MCF 10A (cell line): ENCODE measurements around the gene CPSF4L. TPM values are rescaled to one million over a fixed set of nuclear protein-coding genes. Genes with fewer than 3 reads are reported as not detected.

Source experiments
- BruUV-seq: library from RNA; stranded (reverse); fragments of 400-500 nt; replicated peaks from 2 replicates; lab custom pipeline; 2021; lab: Mats Ljungman, UMichigan
- CTCF ChIA-PET: fragments of 300-600 bp; sonication (Branson Sonifier 250); formaldehyde crosslinking; extraction: SDS; loops from one replicate; lab custom pipeline; 2021; ENCODE audit warnings: antibody characterized with exemption, inconsistent platforms; lab: Yijun Ruan, JAX
- POLR2A ChIA-PET: fragments of 300-600, 350-650 bp; sonication (Branson Sonifier 250); formaldehyde crosslinking; extraction: SDS; loops from one replicate; lab custom pipeline; 2020; ENCODE audit warnings: antibody characterized with exemption, inconsistent platforms; lab: Yijun Ruan, JAX
- DNase-seq: peaks from one replicate; pipeline ENCODE4 v3.0.0-alpha.2; 2018; ENCODE audit not compliant: unreplicated experiment
- H3K27ac Mint-ChIP-seq: one replicate; pipeline ENCODE4 v1.8.0; 2022; ENCODE audit warnings: mild to moderate bottlenecking, low read depth, mixed read lengths; ENCODE audit not compliant: unreplicated experiment
- H3K27me3 Mint-ChIP-seq: one replicate; pipeline ENCODE4 v1.8.0; 2022; ENCODE audit warnings: mixed read lengths; ENCODE audit not compliant: insufficient read depth, unreplicated experiment
- H3K36me3 Mint-ChIP-seq: one replicate; pipeline ENCODE4 v1.8.0; 2022; ENCODE audit warnings: mild to moderate bottlenecking, moderate library complexity, mixed read lengths; ENCODE audit not compliant: insufficient read depth, unreplicated experiment
- H3K4me1 Mint-ChIP-seq: one replicate; pipeline ENCODE4 v1.8.0; 2022; ENCODE audit warnings: mixed read lengths; ENCODE audit not compliant: insufficient read depth, unreplicated experiment
- H3K4me3 Mint-ChIP-seq: one replicate; pipeline ENCODE4 v1.8.0; 2022; ENCODE audit warnings: mild to moderate bottlenecking, moderate library complexity, mixed read lengths; ENCODE audit not compliant: unreplicated experiment
- H3K9me3 Mint-ChIP-seq: one replicate; pipeline ENCODE4 v1.8.0; 2022; ENCODE audit warnings: mixed read lengths; ENCODE audit not compliant: unreplicated experiment
- CTCF ChIP-seq: fragments of 200-600 bp; IDR thresholded peaks from one replicate; pipeline ENCODE4 v1.8.0; 2022; ENCODE audit warnings: antibody characterized with exemption, mild to moderate bottlenecking; ENCODE audit not compliant: unreplicated experiment
- intact Hi-C: fragments of 100-400 bp; cut with micrococcal nuclease; formaldehyde crosslinking; loops from 2 replicates; pipeline ENCODE4 v1.14.1; 2022
- total RNA-seq: library from RNA; stranded (reverse); gene quantifications from 2 replicates; pipeline ENCODE4 v1.2.3, GENCODE V29; 2022

Gene CPSF4L
- total RNA-seq, 1 experiment from 2014 or later = not detected

- ChIA-PET POLR2A (interaction anchor here (1.4 to 2.4 kb wide), 3 partner anchors 8 to 30 kb away, joined by 4 to 7 read pairs (median 5); a partner anchor contains a TSS), CTCF (interaction anchor here (0.6 to 0.7 kb wide), 2 partner anchors 51 to 667 kb away, joined by 3 to 4 read pairs; no protein-coding TSS in a partner anchor)
- intact Hi-C loops = no loop called here
- H3K27me3 Mint-ChIP-seq = no peaks in the 10 kb centered on the region
- H3K9me3 Mint-ChIP-seq = no peaks in the 10 kb centered on the region
- no peak overlapping the region for H3K27ac Mint-ChIP-seq
- peaks cover 28% of the 10 kb centered on the region for H3K36me3 Mint-ChIP-seq
- no TSS peak for BruUV-seq
- peaks cover 33% of the 10 kb centered on the region for H3K4me1 Mint-ChIP-seq
- no peak overlapping the region for H3K4me3 Mint-ChIP-seq
- no peak for TF ChIP-seq CTCF
- no peak for DNase-seq
Measured at GRCh38 chr17:73223626-73224230, 38.0 kb downstream of the CPSF4L start.

DNA sequence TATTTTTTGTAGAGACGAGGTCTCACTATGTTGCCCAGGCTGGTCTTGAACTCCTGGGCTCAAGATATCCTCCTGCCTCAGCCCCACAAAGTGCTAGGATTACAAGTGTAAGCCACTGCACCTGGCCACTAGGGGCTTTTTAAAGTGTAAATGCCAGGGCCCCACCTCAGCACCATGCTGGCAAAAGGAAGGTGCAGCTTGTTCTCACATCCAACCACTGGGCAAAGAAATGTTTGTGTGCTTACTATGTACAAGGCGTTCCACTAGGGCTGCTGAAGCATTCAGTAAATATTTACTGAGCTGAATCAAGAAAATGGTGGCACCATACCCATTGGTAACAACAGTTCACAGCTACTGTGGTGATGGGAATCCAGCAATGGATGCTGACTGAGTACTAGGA is 46.2 kb downstream of the CPSF4L start:
- Mint-ChIP-seq H3K4me3 (no peak overlapping the region), H3K36me3 (peaks cover 49% of the 10 kb centered on the region), H3K4me1 (peaks cover 13% of the 10 kb centered on the region), H3K27me3 (no peaks in the 10 kb centered on the region), H3K9me3 (no peaks in the 10 kb centered on the region), H3K27ac (no peak overlapping the region)
- intact Hi-C loops = no loop called here
- no TSS peak for BruUV-seq
- no peak for TF ChIP-seq CTCF
- ChIA-PET POLR2A (interaction anchor here (1.9 kb wide), 2 partner anchors 13 to 17 kb away, joined by 4 to 5 read pairs; a partner anchor contains a TSS), CTCF (interaction anchor here (0.6 to 1.6 kb wide), 4 partner anchors 11 to 103 kb away, joined by 3 to 5 read pairs (median 3); no protein-coding TSS in a partner anchor)
- DNase-seq = no peak

DNA sequence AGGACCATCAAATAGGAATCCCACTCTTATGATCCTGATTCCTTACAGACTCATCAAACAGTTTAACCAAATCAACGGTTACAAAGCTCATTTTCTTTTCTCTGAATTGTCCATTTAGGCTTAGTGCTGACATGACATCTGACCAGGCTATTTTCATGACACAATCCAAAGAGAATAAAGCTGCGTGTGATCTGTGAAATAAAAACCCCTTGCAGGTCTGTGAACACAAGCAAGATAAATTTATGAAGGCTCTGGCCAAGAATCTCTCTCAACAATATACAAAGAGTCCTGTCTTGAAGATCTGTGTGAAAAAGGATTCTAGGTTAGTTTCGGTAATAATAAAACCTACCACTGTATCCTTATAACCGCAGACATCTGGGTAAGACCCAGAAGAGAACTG is 46.8 kb downstream of the CPSF4L start:
- H3K4me1 Mint-ChIP-seq = peaks cover 13% of the 10 kb centered on the region
- no peak for DNase-seq
- no peak overlapping the region for H3K27ac Mint-ChIP-seq
- TF ChIP-seq CTCF = no peak
- no peaks in the 10 kb centered on the region for H3K9me3 Mint-ChIP-seq
- peaks cover 52% of the 10 kb centered on the region for H3K36me3 Mint-ChIP-seq
- BruUV-seq = no TSS peak
- H3K4me3 Mint-ChIP-seq = no peak overlapping the region
- intact Hi-C loops = no loop called here
- POLR2A ChIA-PET = interaction anchor here (0.8 to 1.9 kb wide), 3 partner anchors 9 to 18 kb away, joined by 4 to 5 read pairs (median 5); a partner anchor contains a TSS
- CTCF ChIA-PET = interaction anchor here (0.6 to 1.6 kb wide), 3 partner anchors 11 to 523 kb away, joined by 3 to 5 read pairs (median 5); no protein-coding TSS in a partner anchor
- H3K27me3 Mint-ChIP-seq = no peaks in the 10 kb centered on the region

DNA sequence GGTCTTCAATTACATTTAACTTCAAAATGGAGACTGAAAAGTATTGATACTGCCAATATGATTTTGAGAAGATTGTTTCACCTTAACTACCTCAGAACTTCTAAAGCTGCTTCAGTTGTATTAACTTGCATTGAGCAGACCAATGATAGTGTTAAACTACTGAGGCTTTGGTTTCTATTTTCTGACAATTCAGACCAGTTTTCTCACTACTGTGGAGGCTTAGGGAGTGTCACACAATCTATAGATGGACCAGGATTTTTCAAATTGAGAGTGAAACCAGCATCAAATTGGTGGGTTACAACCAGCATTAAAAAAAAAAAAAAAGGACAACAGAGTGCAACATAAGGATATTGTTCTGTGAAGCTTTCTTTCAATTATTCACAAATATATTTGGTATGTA is 47.7 kb downstream of the CPSF4L start:
- intact Hi-C loops = no loop called here
- H3K27me3 Mint-ChIP-seq = no peaks in the 10 kb centered on the region
- BruUV-seq = no TSS peak
- H3K4me3 Mint-ChIP-seq = no peak overlapping the region
- H3K36me3 Mint-ChIP-seq = peaks cover 54% of the 10 kb centered on the region
- H3K9me3 Mint-ChIP-seq = no peaks in the 10 kb centered on the region
- POLR2A ChIA-PET = interaction anchor here (0.8 to 1.9 kb wide), 3 partner anchors 10 to 19 kb away, joined by 4 to 5 read pairs (median 5); a partner anchor contains a TSS
- CTCF ChIA-PET = interaction anchor here (0.6 to 1.6 kb wide), 2 partner anchors 41 to 156 kb away, joined by 3 to 5 read pairs; no protein-coding TSS in a partner anchor
- no peak for DNase-seq
- TF ChIP-seq CTCF = no peak
- H3K27ac Mint-ChIP-seq = no peak overlapping the region
- peaks cover 13% of the 10 kb centered on the region for H3K4me1 Mint-ChIP-seq
